Activated CD4-positive, CD25-positive, alpha-beta regulatory T cell treated with anti-CD3 and anti-CD28 coated beads, Interleukin-2, amount 50 U/mL, for 16 hours (primary cell): ENCODE results near the gene TOMM20L.

Experiments used
- DNase-seq: peaks from one replicate; pipeline ENCODE4 v3.0.0-alpha.2; 2020; ENCODE audit warnings: low read depth, low spot score

The TOMM20L gene

GRCh38 chr14:58427281-58428117 lies 31.8 kb downstream of the TOMM20L start, which contains the start of the genes KIAA0586 and TIMM9:
TSS of gene KIAA0586 (plus strand) at chr14:58427719. CDS start at chr14:58428265, 546 bp downstream.
TSS of gene TIMM9 (minus strand) at chr14:58427531. CDS start at chr14:58411945, 15,586 bp downstream.
- DNase-seq, result peak; percentile 94

- DNase-seq, result no peak
Measured at GRCh38 chr14:58428118-58428683, 32.5 kb downstream of the TOMM20L start.

GRCh38 chr14:58430156-58430555 lies 34.4 kb downstream of the TOMM20L start:
- no peak for DNase-seq

- DNase-seq, result no peak
Measured at GRCh38 chr14:58439476-58439875, 43.7 kb downstream of the TOMM20L start.

GRCh38 chr14:58444627-58445026 lies 48.9 kb downstream of the TOMM20L start:
- DNase-seq, result no peak

GRCh38 chr14:58455593-58456265 lies 60.0 kb downstream of the TOMM20L start:
- no peak for DNase-seq
